Colonic mucosa (tissue), 4 donors: ENCODE data around the gene WDR87. TPM values are rescaled to one million over a fixed set of nuclear protein-coding genes. Genes with fewer than 3 reads are reported as not detected.
A peak's percentile ranks its signal among the peaks of the same experiment; 100 is the strongest.

Experiments used
- DNase-seq: peaks from one replicate; pipeline ENCODE4 v3.0.0-alpha.2; 2020
- H3K27ac ChIP-seq: fragments of 200-600 bp; one replicate; pipeline ENCODE4 v1.8.0; 2021
- H3K27me3 ChIP-seq: fragments of 200-600 bp; one replicate; pipeline ENCODE4 v1.8.0; 2021
- H3K36me3 ChIP-seq: fragments of 200-600 bp; one replicate; pipeline ENCODE4 v1.8.0; 2021
- H3K4me1 ChIP-seq: fragments of 200-600 bp; one replicate; pipeline ENCODE4 v1.8.0; 2021; ENCODE audit warnings: mild to moderate bottlenecking
- H3K4me3 ChIP-seq: fragments of 200-600 bp; one replicate; pipeline ENCODE4 v1.8.0; 2021
- H3K9ac ChIP-seq, 2 donors: one replicate each; pipeline ENCODE4 v1.7.0; 2013; ENCODE audit warnings: control low read depth in 2 of 2, low read depth in 2 of 2, low read length in 2 of 2
- H3K9me3 ChIP-seq: fragments of 200-600 bp; one replicate; pipeline ENCODE4 v1.8.0; 2021
- CTCF ChIP-seq: fragments of 200-600 bp; IDR thresholded peaks from one replicate; pipeline ENCODE4 v1.8.0; 2022; ENCODE audit warnings: antibody characterized with exemption, mild to moderate bottlenecking
- intact Hi-C: fragments of 100-400 bp; cut with DNase I; formaldehyde crosslinking; loops from one replicate; pipeline ENCODE4 v1.14.1; 2022
- total RNA-seq, 2 donors: library from RNA; stranded (reverse); fragmentation: NEBNext Ultra II Directional in 1 of 2; extraction: Animal tissue kit (Norgen Biotek cat#: 25700) in 1 of 2; gene quantifications; one replicate each; pipeline ENCODE4 v1.2.1, GENCODE V29; 2021
- donor health status: healthy.
- donor health status: DM: no; HTN: no; CAD: no.
- donor health status: DM: no; HTN: no; CAD: no.

WDR87 gene
- total RNA-seq, 2 donors from 2014 or later = not detected

DNA sequence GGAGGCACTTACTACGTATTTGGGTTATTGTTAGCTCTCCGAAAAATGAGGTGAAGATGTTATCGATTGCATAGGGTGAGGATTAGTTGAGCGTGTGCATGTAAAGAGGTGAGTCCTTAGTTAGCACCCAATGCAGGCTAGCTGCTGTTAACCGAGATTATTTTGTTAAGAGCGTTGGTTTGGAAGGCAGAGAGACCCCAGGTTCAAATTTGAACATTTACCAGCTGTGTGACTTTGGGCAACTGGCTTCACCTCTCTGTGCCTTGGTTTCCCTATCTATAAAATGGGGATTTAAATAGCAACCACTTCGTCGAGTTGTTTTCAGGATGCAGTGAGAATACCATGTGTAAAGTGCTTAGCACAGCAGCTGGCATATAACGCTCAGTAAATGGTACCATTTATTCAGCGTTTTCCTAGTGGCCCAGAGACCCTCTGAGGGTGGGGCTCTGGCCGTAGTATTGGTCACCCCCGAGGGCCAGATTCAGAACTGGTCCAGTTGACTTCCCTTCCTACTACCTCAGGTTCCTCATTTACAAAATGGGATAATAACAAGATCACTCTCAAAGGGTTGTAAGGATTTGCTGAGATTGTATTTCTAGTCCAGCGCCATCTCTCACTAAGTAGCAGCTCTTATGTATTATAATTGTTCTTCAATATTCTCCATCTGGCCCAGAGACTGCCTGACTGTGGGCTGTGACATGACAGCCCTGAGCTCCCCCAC lies 1.5 kb upstream of the WDR87 start:
- Histone ChIP-seq H3K27me3 (no peaks in the 10 kb centered on the region), H3K4me3 (peak overlapping the region; percentile 98), H3K27ac (no peak overlapping the region), H3K9me3 (no peaks in the 10 kb centered on the region), H3K4me1 (no peaks in the 10 kb centered on the region), H3K9ac (peak overlapping the region; percentile 83 to 88), H3K36me3 (no peaks in the 10 kb centered on the region)
- intact Hi-C loops = loop anchor here (10.0 kb wide), 2 partner anchors 77 to 417 kb away; no protein-coding TSS in a partner anchor
- TF ChIP-seq CTCF = no peak
- DNase-seq = no peak

GRCh38 chr19:37906869-37907734 lies 708 bp upstream of the WDR87 start, which contains the start of gene SIPA1L3:
TSS of gene SIPA1L3 (plus strand) at chr19:37907208. CDS start at chr19:38081566, 174,358 bp downstream.
- TF ChIP-seq CTCF = no peak
- H3K4me3 ChIP-seq = peak within 1 kb of the TSS; percentile 98
- no peaks in the 10 kb centered on the region for H3K27me3 ChIP-seq
- peak; percentile 96 for DNase-seq
- no peaks in the 10 kb centered on the region for H3K36me3 ChIP-seq
- intact Hi-C loops = loop anchor here (10.0 kb wide), 2 partner anchors 78 to 418 kb away; no protein-coding TSS in a partner anchor
- H3K9ac ChIP-seq = peak within 1 kb of the TSS; percentile 87 to 88
- peak within 1 kb of the TSS; percentile 76 for H3K27ac ChIP-seq
- no peaks in the 10 kb centered on the region for H3K4me1 ChIP-seq
- H3K9me3 ChIP-seq = no peaks in the 10 kb centered on the region

GRCh38 chr19:37903096-37903495 lies 3.3 kb downstream of the WDR87 start:
- Histone ChIP-seq H3K27ac (no peak overlapping the region), H3K4me3 (no peak overlapping the region), H3K36me3 (no peaks in the 10 kb centered on the region), H3K9me3 (no peaks in the 10 kb centered on the region), H3K27me3 (no peaks in the 10 kb centered on the region), H3K4me1 (no peaks in the 10 kb centered on the region), H3K9ac (no peak overlapping the region)
- no peak for DNase-seq
- TF ChIP-seq CTCF = no peak
- intact Hi-C loops = loop anchor here (5.0 to 10.0 kb wide), 4 partner anchors 82 to 422 kb away; no protein-coding TSS in a partner anchor

- no peaks in the 10 kb centered on the region for H3K9me3 ChIP-seq
- no peaks in the 10 kb centered on the region for H3K4me1 ChIP-seq
- intact Hi-C loops = loop anchor here (5.0 to 10.0 kb wide), 4 partner anchors 82 to 422 kb away; no protein-coding TSS in a partner anchor
- H3K9ac ChIP-seq = no peak overlapping the region
- no peaks in the 10 kb centered on the region for H3K36me3 ChIP-seq
- no peaks in the 10 kb centered on the region for H3K27me3 ChIP-seq
- no peak overlapping the region for H3K27ac ChIP-seq
- DNase-seq = peak; percentile 90
- H3K4me3 ChIP-seq = no peak overlapping the region
- peak; percentile 77 for TF ChIP-seq CTCF
Observed at GRCh38 chr19:37902668-37903067, 3.7 kb downstream of the WDR87 start.

GRCh38 chr19:37899966-37900365 lies 6.4 kb downstream of the WDR87 start:
- intact Hi-C loops = loop anchor here (5.0 to 10.0 kb wide), 4 partner anchors 85 to 425 kb away; no protein-coding TSS in a partner anchor
- Histone ChIP-seq H3K9ac (no peak overlapping the region), H3K36me3 (no peaks in the 10 kb centered on the region), H3K4me1 (no peaks in the 10 kb centered on the region), H3K27me3 (no peaks in the 10 kb centered on the region), H3K27ac (no peak overlapping the region), H3K9me3 (no peaks in the 10 kb centered on the region), H3K4me3 (no peak overlapping the region)
- TF ChIP-seq CTCF = no peak
- DNase-seq = no peak
